Measurements from ENCODE around the gene A2M.

GRCh38 chr12:9096563-9097176, 19.0 kb downstream of the A2M start:
- TF ChIP-seq EP300 (IDR thresholded peaks at IDR 0.05) = no peak
- TF ChIP-seq POLR2A (IDR thresholded peaks at IDR 0.05) = no peak

All from ovary (tissue), 1 donor.